Right renal pelvis (tissue), 4 donors: ENCODE results near the gene CEACAM16. TPM values are rescaled to one million over a fixed set of nuclear protein-coding genes. Genes with fewer than 3 reads are reported as not detected.

Experiments used
- DNase-seq, 4 donors: peaks; one replicate each; pipeline ENCODE4 v3.0.0-alpha.2; 2013; ENCODE audit warnings: low read depth in 4 of 4, low spot score in 3 of 4, missing footprints in 1 of 4
- polyA plus RNA-seq, 4 donors: library from polyadenylated mRNA; unstranded; fragments of 120-200 nt; gene quantifications; one replicate each; pipeline ENCODE4 v1.2.1, GENCODE V29; 2013; ENCODE audit not compliant: insufficient read length in 4 of 4

Gene CEACAM16
- polyA plus RNA-seq, 4 donors = not detected

- no peak for DNase-seq
Measured at GRCh38 chr19:44722131-44723121, 23.5 kb downstream of the CEACAM16 start.

- DNase-seq = no peak
Measured at GRCh38 chr19:44723299-44723951, 24.5 kb downstream of the CEACAM16 start.

GRCh38 chr19:44723952-44724319 is 25.0 kb downstream of the CEACAM16 start:
- DNase-seq = peak in 1 of 4 donors; percentile 69

- DNase-seq = no peak
Measured at GRCh38 chr19:44725251-44725650, 26.3 kb downstream of the CEACAM16 start.

GRCh38 chr19:44725684-44726083 is 26.7 kb downstream of the CEACAM16 start:
- DNase-seq = no peak

GRCh38 chr19:44726465-44726864 is 27.5 kb downstream of the CEACAM16 start:
- DNase-seq = no peak

GRCh38 chr19:44728178-44728577 is 29.2 kb downstream of the CEACAM16 start:
- DNase-seq = no peak

GRCh38 chr19:44729516-44730033 is 30.6 kb downstream of the CEACAM16 start:
- DNase-seq = no peak

GRCh38 chr19:44731081-44731480 is 32.1 kb downstream of the CEACAM16 start:
- DNase-seq = no peak

GRCh38 chr19:44731622-44732021 is 32.7 kb downstream of the CEACAM16 start:
- no peak for DNase-seq

- DNase-seq = no peak
Measured at GRCh38 chr19:44732235-44733014, 33.5 kb downstream of the CEACAM16 start.

GRCh38 chr19:44734357-44734756 is 35.4 kb downstream of the CEACAM16 start:
- DNase-seq = no peak

GRCh38 chr19:44735011-44735410 is 36.1 kb downstream of the CEACAM16 start:
- DNase-seq = no peak

GRCh38 chr19:44737238-44738071 is 38.5 kb downstream of the CEACAM16 start:
- no peak for DNase-seq

- DNase-seq = no peak
Measured at GRCh38 chr19:44738136-44738535, 39.2 kb downstream of the CEACAM16 start.

- DNase-seq = no peak
Measured at GRCh38 chr19:44738603-44739558, 39.9 kb downstream of the CEACAM16 start.

GRCh38 chr19:44740351-44740824 is 41.4 kb downstream of the CEACAM16 start:
- no peak for DNase-seq

GRCh38 chr19:44741258-44741731 is 42.3 kb downstream of the CEACAM16 start:
- no peak for DNase-seq
